Measurements from ENCODE around the gene PIAS3. TPM values are rescaled to one million over a fixed set of nuclear protein-coding genes. Genes with fewer than 3 reads are reported as not detected.
"Not testable (repeated sequence)": the region's sequence is repeated elsewhere in the genome, so short reads cannot be mapped to it uniquely, and the experiment has no call there.

Gene PIAS3
- polyA plus RNA-seq, 12 donors: 33.6 to 83.6 (median 48.5) TPM; not detected in 1

GRCh38 chr1:145878724-145879123 lies 19.8 kb upstream of the PIAS3 start:
- DNase-seq: no peak

- DNase-seq: no peak
Observed at GRCh38 chr1:145877923-145878486, 19.1 kb upstream of the PIAS3 start.

- DNase-seq: no peak
Observed at GRCh38 chr1:145874646-145875045, 15.8 kb upstream of the PIAS3 start.

GRCh38 chr1:145871994-145872924 lies 13.4 kb upstream of the PIAS3 start:
- DNase-seq: peak; percentile 62

- no peak for DNase-seq
Observed at GRCh38 chr1:145868232-145868631, 9.4 kb upstream of the PIAS3 start.

- peak; percentile 90 for DNase-seq
Observed at GRCh38 chr1:145863282-145864018, 4.6 kb upstream of the PIAS3 start.

GRCh38 chr1:145859491-145860023 lies 676 bp upstream of the PIAS3 start:
- DNase-seq: peak; percentile 94

GRCh38 chr1:145858238-145858900 lies 512 bp downstream of the PIAS3 start:
- no peak for DNase-seq

GRCh38 chr1:145857170-145857569 lies 1.7 kb downstream of the PIAS3 start:
- no peak for DNase-seq

- DNase-seq: no peak
Observed at GRCh38 chr1:145855426-145855948, 3.4 kb downstream of the PIAS3 start.

- no peak for DNase-seq
Observed at GRCh38 chr1:145849356-145850160, 9.3 kb downstream of the PIAS3 start.

GRCh38 chr1:145847827-145848226 lies 11.1 kb downstream of the PIAS3 start:
- DNase-seq: no peak

GRCh38 chr1:145846201-145846612 lies 12.7 kb downstream of the PIAS3 start:
- DNase-seq: no peak

- peak; percentile 85 for DNase-seq
Observed at GRCh38 chr1:145845514-145846161, 13.2 kb downstream of the PIAS3 start, which contains the start of gene NUDT17. Gene NUDT17, plus strand, starts transcription at chr1:145845630. Its CDS starts 11 bp downstream, at chr1:145845641.

GRCh38 chr1:145845144-145845513 lies 13.8 kb downstream of the PIAS3 start:
- no peak for DNase-seq

- no peak for DNase-seq
Observed at GRCh38 chr1:145843031-145843430, 15.8 kb downstream of the PIAS3 start.

GRCh38 chr1:145837656-145838055 lies 21.2 kb downstream of the PIAS3 start:
- no peak for DNase-seq

- DNase-seq: not testable (repeated sequence)
Observed at GRCh38 chr1:145830810-145831209, 28.1 kb downstream of the PIAS3 start.

- no peak for DNase-seq
Observed at GRCh38 chr1:145828367-145829026, 30.4 kb downstream of the PIAS3 start.

Data from muscle of arm (tissue), 12 donors.